ENCODE measurements around the gene DLD.

GRCh38 chr7:107946451-107946850 lies 55.5 kb downstream of the DLD start:
- TF ChIP-seq ZNF143 (CRISPR knock-in tag; IDR thresholded peaks at IDR 0.05) = no peak
- TF ChIP-seq, protein P1, sequence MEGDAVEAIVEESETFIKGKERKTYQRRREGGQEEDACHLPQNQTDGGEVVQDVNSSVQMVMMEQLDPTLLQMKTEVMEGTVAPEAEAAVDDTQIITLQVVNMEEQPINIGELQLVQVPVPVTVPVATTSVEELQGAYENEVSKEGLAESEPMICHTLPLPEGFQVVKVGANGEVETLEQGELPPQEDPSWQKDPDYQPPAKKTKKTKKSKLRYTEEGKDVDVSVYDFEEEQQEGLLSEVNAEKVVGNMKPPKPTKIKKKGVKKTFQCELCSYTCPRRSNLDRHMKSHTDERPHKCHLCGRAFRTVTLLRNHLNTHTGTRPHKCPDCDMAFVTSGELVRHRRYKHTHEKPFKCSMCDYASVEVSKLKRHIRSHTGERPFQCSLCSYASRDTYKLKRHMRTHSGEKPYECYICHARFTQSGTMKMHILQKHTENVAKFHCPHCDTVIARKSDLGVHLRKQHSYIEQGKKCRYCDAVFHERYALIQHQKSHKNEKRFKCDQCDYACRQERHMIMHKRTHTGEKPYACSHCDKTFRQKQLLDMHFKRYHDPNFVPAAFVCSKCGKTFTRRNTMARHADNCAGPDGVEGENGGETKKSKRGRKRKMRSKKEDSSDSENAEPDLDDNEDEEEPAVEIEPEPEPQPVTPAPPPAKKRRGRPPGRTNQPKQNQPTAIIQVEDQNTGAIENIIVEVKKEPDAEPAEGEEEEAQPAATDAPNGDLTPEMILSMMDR (CRISPR knock-in tag; IDR thresholded peaks at IDR 0.05) = no peak

Data from HepG2 (cell line).